Activated CD4-positive, alpha-beta T cell treated with anti-CD3 and anti-CD28 coated beads for 24 hours (primary cell): ENCODE results near the gene ANKK1.

Experiments
- DNase-seq, 2 donors: peaks; one replicate each; pipeline ENCODE4 v3.0.0-alpha.2; 2020; ENCODE audit warnings: low read depth in 2 of 2

ANKK1 gene

GRCh38 chr11:113408887-113409286, 21.3 kb downstream of the ANKK1 start:
- no peak for DNase-seq

DNA sequence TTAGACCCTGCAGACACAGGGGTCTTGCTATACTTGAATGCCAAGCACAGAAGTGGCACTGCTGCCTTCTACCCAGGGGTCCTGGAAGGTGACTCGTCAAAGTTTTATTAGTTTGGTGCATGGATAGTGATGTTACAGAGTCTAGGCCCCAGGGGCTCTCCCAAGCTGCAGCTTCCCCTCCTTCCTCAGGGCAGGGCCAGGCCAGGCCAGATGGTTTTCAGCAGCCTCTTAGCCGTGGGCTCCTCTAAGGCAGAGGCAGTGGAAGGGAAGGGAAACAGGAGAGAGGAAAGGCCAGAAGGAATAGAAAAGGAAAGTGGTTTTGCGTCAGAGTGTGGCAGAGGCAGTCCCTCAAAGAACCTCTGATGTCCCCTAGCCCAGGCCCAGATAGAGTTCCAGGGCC, 21.9 kb downstream of the ANKK1 start:
- DNase-seq: no peak

DNA sequence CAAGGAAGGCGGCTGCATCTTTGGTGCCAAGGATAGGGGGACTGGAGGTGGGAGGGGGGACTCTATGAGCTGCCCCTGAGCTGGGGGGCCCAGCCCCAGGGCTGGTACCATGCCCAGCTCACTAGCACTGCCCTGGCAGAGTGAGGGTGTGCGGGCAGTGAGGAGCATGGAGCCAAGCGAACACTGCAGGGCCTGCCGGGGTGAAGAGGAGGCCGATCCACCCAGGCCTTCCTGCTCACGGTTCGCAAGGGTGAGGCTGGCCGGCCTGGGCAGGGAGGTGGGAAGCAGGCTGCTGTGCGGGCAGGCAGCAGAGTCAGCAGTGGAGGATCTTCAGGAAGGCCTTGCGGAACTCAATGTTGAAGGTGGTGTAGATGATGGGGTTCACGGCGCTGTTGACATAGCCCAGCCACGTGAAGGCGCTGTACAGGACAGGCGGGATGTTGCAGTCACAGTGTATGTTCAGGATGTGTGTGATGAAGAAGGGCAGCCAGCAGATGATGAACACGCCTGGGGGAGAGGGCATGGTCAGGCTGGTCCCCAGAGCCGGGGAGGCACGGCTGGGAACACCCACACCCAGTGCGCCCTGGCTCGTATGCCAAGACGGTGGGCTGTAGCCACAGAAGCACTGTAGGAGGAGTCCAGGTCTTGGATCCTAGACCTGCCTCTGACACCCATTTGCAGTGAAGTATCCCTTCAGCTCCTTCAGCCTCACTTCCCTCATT, 23.0 kb downstream of the ANKK1 start:
- no peak for DNase-seq

- DNase-seq: no peak
Observed at GRCh38 chr11:113411536-113411935, 24.0 kb downstream of the ANKK1 start.

DNA sequence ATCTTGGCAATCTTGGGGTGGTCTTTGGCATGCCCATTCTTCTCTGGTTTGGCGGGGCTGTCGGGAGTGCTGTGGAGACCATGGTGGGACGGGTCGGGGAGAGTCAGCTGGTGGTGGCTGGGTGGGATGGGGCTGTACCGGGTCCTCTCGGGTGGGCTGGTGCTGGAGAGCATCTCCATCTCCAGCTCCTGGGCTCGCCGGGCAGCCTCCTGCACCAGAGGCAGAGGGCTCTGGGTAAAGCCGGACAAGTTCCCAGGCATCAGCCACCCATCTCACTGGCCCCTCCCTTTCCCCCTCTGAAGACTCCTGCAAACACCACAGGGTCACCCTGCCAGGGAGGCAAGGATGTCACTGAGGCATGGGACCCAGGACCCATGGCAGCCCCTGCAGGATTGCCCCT, 25.1 kb downstream of the ANKK1 start:
- no peak for DNase-seq

- no peak for DNase-seq
Observed at GRCh38 chr11:113415343-113415742, 27.8 kb downstream of the ANKK1 start.

DNA sequence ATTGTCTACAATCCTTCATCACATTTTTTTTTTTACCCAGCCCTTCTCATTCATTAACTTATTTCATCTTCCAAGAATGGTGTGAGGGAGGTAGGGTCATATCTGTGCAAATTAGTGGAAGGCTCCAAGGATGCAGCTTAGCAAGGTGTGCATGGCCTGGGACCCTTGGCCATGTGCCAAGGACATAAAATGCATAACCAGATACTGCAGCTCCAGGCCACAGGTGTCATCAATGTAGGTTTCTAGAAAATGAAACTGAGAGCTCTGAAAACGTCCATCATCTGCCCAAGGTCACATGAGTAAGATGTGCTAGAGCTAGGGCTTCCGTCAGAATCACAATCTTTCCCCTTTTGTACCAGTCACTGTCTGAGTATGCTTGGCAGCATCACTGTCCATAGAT, 29.8 kb downstream of the ANKK1 start:
- DNase-seq: no peak

- DNase-seq: no peak
Observed at GRCh38 chr11:113419454-113420003, 31.9 kb downstream of the ANKK1 start.

DNA sequence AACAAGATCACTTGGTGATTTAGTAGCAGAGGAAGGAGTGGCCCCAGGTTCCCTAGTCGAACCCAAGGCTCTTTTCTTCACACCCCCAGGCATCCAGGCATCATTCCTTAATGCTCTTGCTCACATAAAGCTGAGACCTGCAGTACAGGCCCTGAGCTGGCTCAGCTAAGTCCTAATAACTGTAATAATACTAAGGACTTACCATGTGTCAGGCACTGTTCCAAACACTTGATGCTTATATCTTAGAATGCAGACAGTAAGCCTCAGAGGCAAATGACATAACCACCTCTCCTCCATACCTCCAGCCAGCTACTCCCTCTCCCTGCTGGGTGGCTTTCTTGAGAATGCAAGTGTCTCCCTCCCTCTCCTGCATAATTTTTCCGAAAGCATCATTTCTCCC, 33.2 kb downstream of the ANKK1 start:
- DNase-seq: no peak

- no peak for DNase-seq
Observed at GRCh38 chr11:113426686-113427085, 39.1 kb downstream of the ANKK1 start.

DNA sequence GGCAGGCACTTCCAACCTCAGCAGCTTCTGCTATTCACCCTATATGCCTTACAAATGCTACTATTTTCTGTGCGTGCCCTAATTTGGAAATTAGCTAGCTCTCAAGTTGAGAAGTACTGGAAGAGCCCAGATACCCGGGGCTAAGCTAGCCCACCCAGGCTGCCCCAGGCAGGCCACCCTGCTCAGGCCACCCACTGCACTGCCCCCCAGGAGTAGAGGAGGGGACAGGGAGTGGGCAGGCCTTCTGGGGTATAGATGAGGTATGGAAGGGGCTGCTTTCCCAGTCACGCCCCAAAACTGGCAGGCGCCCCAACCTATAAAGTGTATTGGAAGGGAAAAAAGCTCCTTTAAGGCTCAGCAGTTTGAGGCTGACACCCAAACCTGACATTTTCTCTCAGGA, 44.2 kb downstream of the ANKK1 start:
- DNase-seq: no peak

GRCh38 chr11:113435190-113435968, 47.8 kb downstream of the ANKK1 start:
- no peak for DNase-seq

DNA sequence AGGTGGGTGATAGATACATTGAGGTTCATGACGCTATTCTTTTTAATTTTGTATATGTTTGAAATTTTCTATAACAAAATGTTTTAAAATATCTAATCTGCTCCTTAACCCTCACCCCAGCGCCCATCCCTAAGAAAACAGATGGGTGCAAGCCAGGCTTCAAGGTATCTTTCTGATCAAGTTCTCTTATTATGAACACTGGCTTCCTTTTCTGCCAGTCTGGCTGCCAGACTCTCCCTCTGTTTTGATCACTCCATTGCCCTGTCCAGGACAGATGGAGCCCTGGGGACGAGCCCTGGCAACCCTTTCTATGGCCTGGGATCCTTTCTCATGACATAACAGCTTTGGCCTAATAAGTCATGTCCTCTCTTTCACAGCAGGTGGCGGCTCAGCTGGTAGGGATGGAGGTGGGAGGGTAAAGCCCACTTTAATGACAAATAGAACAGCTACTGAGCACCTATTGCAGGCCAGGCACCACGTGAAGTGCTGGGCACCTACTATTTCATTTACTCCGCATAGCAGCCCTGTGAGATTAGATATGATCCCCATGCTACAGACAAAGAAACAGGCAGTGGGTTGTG, 49.2 kb downstream of the ANKK1 start:
- DNase-seq: no peak

DNA sequence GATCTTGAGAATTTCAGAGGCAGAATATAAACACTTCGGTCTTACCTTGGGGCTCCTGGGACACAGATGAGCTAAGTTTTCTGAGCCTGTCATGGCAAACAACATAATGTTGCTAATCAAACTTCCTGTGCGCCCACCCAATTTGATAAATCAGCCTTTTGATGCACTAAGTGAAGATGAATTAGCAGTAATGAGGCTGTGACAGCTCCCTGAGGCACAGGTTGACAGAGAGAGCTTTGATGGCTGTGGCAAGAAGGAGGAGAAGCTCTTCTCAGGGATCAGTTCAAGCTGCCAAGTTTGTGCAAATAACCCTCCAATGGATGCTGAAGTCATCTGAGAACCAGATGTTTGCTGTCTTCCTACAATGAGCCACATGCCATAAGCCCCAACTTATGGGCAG, 53.2 kb downstream of the ANKK1 start:
- DNase-seq: no peak

DNA sequence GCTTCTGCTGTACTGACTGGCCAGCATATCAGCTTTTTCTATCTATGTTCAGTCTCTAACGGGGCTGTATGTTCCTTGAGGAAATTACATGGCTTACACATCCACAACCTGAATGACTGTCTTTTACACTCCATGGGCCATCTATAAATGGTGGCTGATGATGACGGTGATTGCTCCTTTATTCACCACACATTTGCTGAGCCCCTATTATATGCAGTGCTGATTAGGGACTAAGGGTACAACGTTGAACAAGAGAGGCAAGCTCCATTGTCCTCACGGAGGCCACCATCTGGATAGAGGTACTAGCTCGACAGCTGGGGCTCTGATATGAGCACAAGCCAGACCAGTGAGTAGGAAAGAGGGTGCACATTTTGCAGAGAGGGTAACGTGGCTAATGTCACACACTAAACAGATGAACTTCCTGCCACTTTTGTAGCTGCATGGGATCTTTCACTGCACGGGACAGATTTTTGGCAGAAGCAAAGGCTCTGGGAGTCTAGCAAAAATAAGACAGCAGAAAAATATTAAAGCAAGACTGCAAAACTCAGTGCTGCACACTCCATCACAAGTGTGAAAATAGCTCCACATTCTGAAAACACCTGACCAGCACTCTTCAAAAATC, 57.0 kb downstream of the ANKK1 start:
- no peak for DNase-seq

GRCh38 chr11:113446112-113446511, 58.5 kb downstream of the ANKK1 start:
- DNase-seq: no peak

GRCh38 chr11:113446938-113447337, 59.4 kb downstream of the ANKK1 start:
- no peak for DNase-seq

DNA sequence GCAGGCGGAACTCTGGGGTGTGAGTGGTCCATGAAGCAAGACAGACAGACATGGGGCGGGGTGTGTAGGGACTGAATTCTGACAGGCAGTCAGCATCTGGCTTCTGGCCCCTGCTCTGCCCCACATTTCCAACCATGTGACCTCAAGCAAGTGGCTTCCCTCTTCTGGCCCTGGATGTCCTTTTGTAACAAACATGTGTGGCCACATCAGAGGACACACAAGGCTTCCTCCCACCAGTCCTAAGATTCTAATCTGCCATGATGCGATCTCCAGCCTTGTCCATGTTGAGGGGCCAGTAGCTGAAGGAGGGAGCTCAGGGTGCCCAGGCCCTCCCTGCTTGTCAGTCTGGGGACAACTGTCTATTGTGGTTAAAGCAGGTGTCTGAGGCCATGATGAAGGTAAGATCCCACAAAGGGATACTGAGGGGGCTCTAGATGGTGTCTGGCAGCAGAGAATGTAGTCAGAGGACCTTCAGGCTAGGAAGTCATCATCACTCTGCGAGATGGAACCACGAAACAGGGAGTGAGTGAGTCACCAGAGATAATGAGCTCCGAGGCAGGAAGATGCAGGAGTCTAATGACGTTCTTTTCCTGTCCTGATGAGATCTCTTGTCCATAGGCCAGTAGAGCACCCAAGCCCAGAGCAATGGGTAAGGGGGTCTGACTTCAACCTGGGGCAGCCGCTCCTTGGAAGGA, 60.2 kb downstream of the ANKK1 start:
- no peak for DNase-seq

GRCh38 chr11:113448316-113448677, 60.7 kb downstream of the ANKK1 start:
- no peak for DNase-seq

DNA sequence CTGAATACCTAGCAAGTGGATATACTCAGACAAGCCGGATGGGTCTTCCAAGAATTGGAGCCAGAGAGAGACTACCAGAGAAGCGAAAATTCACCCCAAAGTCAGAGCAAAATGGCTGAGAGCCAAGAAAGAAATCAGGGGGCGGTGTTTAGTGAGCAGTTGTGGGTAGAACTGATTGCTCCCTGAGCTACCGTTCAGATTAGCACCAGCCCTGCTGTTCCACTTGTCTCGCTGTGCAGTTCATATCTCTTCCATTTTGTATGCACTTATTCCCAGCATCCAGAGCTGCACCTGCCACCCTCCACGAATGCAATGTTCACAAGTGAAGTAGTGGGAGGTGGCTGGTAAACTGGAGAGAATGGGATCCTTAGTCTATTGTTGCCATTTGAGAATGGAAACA, 62.2 kb downstream of the ANKK1 start:
- no peak for DNase-seq
